Stimulated activated CD4-positive, alpha-beta T cell treated with anti-CD3 and anti-CD28 coated beads, Interleukin-4, amount 100 ng/mL, for 48 hours (primary cell): ENCODE results near the gene GYPB.
"Not testable (repeated sequence)": the region's sequence is repeated elsewhere in the genome, so short reads cannot be mapped to it uniquely, and the experiment has no call there.

Experiments used
- DNase-seq, 2 donors: peaks; one replicate each; pipeline ENCODE4 v3.0.0-alpha.2; 2020; ENCODE audit warnings: low read depth in 2 of 2

Gene GYPB

DNA sequence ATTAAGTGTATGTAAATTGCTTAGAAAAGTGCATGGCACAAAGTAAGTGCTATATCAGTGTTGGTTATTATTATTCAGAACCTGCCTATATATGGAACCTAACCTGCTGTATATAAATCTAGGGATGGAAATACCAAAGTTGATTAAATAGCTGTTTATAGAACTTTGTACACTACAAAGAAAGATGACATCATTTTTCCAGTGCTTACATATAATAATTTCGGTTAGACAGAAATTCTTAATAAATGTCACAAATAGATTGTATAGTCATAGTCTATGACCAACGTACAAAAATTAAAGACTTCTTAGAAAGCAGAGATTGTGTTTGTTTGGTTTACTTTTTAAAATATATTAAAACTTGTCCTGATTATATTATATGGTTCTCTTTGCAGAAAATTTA, 4.4 kb downstream of the GYPB start:
- DNase-seq = no peak

DNA sequence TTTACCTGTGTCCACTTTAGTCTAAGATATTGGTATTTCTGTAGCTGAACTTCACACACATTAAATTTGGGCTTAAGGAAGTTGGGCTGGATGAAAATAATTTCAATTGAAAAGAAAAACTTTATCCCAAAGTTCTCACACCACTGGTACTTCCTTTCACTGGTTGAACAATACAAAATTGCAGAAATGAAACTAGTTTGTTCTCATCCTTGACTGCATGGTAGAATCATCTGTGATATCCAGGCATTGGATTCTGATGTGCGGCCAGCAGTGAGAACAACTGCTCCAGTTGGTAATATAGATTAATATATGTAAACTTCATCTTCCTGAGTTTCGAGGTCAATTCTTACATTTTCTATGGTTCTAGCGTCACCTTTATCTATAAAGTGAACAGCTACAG, 10.6 kb downstream of the GYPB start:
- DNase-seq = not testable (repeated sequence)

DNA sequence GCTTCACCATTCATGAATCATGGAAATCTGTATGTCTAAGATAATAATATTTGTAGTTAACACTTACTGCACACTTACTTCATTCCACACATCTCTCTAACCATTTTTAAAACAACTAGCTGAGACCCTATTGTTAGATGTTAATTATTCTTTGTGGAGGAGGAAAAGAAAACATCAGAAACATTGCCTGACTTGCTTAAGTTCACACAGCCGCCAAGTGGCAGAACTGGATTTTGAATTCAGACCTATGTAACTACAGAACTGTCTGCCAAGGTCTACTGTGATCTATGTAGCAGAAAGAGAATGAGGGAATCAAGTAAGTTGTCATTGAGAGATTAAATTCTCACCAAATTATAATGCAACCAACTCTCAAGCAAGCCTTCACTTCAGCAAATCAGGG, 11.2 kb downstream of the GYPB start:
- DNase-seq = not testable (repeated sequence)

GRCh38 chr4:144006200-144006803, 12.9 kb downstream of the GYPB start:
- not testable (repeated sequence) for DNase-seq

GRCh38 chr4:144005558-144005953, 13.6 kb downstream of the GYPB start:
- not testable (repeated sequence) for DNase-seq

- DNase-seq = not testable (repeated sequence)
Measured at GRCh38 chr4:144004868-144005557, 14.2 kb downstream of the GYPB start.

DNA sequence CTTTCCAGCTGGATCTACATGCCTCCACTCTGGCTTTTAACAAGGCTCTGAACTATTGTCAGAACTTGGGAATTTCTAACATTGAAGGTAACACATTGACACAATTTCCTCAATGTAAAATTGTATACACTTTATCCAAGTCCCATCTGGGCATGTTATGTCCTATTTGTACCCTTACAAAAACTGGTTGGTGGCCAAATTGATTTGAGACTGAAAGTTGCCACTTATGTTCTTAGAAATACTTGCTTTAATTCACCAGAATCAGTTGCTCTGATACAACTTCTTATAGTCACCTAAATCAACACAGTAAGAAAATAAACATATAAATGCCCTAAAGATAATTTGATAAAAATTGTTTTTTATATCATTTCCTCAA, 15.3 kb downstream of the GYPB start:
- not testable (repeated sequence) for DNase-seq

GRCh38 chr4:144003205-144003889, 15.8 kb downstream of the GYPB start:
- not testable (repeated sequence) for DNase-seq

- DNase-seq = not testable (repeated sequence)
Measured at GRCh38 chr4:144000331-144000995, 18.7 kb downstream of the GYPB start.

- DNase-seq = not testable (repeated sequence)
Measured at GRCh38 chr4:143996193-143996592, 23.0 kb downstream of the GYPB start.

DNA sequence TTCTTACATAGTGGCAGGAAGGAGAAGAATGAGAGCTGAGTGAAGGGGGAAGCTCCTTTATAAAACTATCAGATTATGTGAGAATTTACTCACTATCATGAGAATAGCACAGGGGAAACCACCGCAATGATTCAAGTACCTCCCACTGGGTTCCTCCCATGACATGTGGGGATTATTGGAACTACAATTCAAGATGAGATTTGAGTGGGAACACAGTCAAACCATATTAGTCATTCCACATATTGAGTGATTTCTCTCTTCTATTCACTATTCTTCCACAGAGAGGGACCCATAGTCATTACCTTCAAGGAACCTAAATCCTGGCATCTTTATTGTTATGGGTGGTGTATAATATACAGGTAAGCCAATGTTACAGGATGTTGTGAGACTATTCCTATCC, 27.4 kb downstream of the GYPB start:
- DNase-seq = not testable (repeated sequence)

DNA sequence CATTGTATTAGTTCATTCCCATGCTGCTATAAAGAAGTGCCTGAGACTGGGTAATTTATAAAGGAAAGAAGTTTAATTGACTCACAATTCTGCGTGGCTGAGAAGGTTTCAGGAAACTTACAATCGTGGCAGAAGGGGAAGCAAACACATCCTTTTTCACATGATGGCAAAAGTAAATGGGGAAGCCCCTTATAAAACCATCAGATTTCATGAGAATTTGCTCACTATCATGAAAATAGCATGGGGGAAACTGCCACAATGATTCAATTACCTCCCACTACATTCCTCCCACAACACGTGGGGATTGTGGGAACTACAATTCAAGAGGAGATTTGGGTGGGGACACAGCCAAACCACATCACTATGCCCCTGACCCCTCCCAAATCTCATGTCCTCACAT, 28.5 kb downstream of the GYPB start:
- not testable (repeated sequence) for DNase-seq

DNA sequence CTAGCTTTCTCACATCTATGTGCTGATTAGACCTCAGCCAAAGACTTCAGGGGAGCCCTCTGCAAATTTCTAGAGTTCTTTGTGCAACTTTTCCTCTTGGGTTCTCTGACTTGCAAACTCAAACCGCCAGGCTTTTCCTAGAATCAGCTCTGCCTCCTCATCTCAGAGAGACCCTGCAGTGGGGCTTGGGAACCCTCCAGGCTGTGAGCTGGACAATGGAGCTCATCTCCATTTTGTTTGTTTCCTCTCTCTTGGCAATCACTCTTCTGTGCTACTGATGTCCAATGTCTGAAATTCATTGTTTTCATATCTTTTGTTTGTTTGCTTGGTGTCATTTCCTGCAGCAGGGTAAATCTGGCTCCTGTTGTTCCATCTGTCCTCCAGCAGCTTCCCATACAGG, 33.0 kb downstream of the GYPB start:
- DNase-seq = no peak

- DNase-seq = not testable (repeated sequence)
Measured at GRCh38 chr4:143980776-143981175, 38.4 kb downstream of the GYPB start.

DNA sequence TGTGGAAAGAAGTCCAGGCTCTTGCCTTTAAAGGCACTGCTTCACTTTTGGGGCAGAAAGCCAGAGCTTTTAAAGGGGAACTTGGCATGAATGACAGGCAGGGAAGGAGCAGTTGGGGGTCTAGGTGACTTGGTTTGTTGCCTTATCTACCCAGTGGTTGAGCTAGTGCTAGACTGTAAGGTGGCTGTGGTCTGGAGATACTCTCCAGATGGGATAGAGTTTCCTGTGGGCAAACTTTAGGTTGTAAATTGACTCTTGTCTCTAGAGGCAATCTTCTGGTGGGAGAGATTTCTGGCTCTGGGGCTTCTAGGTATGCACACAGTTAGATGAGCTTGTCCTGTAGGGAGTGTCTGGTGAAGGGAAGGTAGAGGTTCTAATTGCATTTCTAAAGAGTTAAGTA, 43.7 kb downstream of the GYPB start:
- not testable (repeated sequence) for DNase-seq

DNA sequence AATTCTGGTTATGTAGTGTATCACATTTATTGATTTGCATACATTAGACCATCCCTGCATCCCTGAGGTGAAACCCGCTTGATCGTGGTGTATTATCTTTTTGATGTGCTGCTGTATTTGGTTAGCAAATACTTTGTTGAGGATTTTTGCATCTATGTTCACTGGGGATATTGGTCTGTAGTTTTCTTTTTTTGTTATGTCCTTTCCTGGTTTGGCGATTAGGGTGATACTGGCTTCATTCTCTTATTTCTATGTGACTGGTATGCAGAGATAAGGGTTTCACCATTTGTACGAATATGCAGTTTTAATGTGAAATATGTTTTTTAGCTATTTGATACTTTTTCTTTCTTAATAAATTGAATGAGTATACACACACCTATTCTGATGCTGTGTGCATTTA, 45.2 kb downstream of the GYPB start:
- not testable (repeated sequence) for DNase-seq

- no peak for DNase-seq
Measured at GRCh38 chr4:143961075-143961474, 58.1 kb downstream of the GYPB start.

DNA sequence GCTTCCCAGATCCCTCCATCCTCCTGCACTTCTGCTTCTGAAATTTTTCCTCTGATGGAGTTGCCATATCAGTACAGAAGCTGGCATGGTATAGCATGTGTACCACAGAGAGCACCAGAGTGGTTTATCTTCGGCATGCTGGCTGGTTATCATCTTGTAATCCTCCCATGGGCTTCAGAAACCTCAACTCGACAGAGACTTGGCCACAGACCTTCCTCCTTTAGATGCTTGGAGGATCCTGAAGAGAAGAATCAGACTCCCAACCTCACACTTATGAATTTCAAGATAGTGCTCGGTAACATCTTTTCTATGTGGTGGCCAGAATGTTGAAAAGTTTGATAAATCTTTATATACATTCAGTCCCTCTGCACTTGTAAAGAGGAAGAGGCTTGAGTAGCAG, 63.9 kb downstream of the GYPB start:
- DNase-seq = not testable (repeated sequence)

GRCh38 chr4:143951458-143951972, 67.7 kb downstream of the GYPB start:
- DNase-seq = not testable (repeated sequence)

DNA sequence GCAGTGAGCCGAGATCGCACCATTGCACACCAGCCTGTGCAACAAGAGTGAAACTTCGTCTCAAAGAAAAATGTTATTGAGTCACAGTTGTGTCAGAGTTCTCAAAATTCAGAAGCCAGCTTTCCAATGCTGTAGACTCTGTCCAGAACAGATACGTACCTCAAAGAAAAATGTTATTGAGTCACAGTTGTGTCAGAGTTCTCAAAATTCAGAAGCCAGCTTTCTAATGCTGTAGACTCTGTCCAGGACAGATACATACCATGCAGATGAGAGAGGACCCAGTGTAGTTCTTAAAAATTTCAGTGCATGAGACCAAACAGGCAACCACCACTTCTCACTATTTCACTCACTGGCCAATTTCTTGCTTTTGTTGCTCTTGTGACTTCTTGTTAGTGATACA, 68.2 kb downstream of the GYPB start:
- DNase-seq = not testable (repeated sequence)

- not testable (repeated sequence) for DNase-seq
Measured at GRCh38 chr4:143950185-143950584, 69.0 kb downstream of the GYPB start.

DNA sequence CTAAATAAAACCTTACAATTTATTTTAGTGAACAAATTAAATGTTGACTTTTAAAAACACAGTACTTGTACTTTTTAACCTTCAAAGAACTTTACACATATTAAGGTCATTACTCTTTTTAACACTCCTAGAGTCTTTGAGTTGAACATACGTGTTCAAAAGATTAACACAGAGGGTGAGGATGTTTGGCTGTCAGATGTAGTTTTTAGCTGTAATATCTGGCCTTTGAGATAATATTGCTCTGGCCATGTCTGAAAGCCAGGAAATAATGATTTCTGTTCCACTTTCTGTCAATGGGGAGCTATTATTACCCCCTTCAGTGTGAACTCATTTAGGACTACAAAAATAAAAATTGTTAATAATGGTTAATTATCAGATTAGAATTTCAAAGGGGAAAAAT, 71.7 kb downstream of the GYPB start:
- not testable (repeated sequence) for DNase-seq
